Measurements from ENCODE around the gene DEFB131B.
"Not testable (repeated sequence)": the region's sequence is repeated elsewhere in the genome, so short reads cannot be mapped to it uniquely, and the experiment has no call there.

- TF ChIP-seq POLR2A, CTCF, POLR2AphosphoS5, EP300 (IDR thresholded peaks at IDR 0.05): not testable (repeated sequence)
Observed at GRCh38 chr11:71842720-71843119, 35.5 kb upstream of the DEFB131B start.
